Gastrocnemius medialis (tissue), 4 donors: ENCODE data around the gene ROBO3. TPM values are rescaled to one million over a fixed set of nuclear protein-coding genes. Genes with fewer than 3 reads are reported as not detected.

ENCODE experiments used
- ATAC-seq, 2 donors: fragments of 150-250 bp; one replicate each; pipeline ENCODE4 v1.9.1; 2016
- DNase-seq, 2 donors: peaks; one replicate each; pipeline ENCODE4 v3.0.0-alpha.2; 2019
- H3K27ac ChIP-seq, 4 donors: fragments of 200-600 bp; sonication (generic); 1 replicate in 1 of 4; 2 replicates in 3 of 4; pipeline ENCODE4 v1.5.1; 2016 to 2018; ENCODE audit warnings: mild to moderate bottlenecking in 2 of 4, moderate library complexity in 1 of 4
- H3K27me3 ChIP-seq, 3 donors: fragments of 200-600 bp; sonication (generic) in 2 of 3; 1 replicate in 1 of 3; 2 replicates in 2 of 3; pipeline versions ENCODE4 v1.5.1 to v1.6.0; 2016 to 2019; ENCODE audit warnings: mild to moderate bottlenecking in 1 of 3, moderate library complexity in 1 of 3
- H3K36me3 ChIP-seq, 2 donors: fragments of 200-600 bp; sonication (generic) in 1 of 2; one replicate each; pipeline ENCODE4 v1.5.1; 2017 to 2018
- H3K4me1 ChIP-seq, 2 donors: fragments of 200-600 bp; sonication (generic) in 1 of 2; one replicate each; pipeline ENCODE4 v1.5.1; 2016 to 2017; ENCODE audit warnings: mild to moderate bottlenecking in 2 of 2
- H3K4me3 ChIP-seq, 4 donors: fragments of 200-600 bp; sonication (generic) in 3 of 4; 1 replicate in 1 of 4; 2 replicates in 3 of 4; pipeline ENCODE4 v1.5.1; 2016 to 2019; ENCODE audit warnings: mild to moderate bottlenecking in 2 of 4
- H3K9me3 ChIP-seq, 3 donors: fragments of 200-600 bp; sonication (generic) in 2 of 3; 1 replicate in 1 of 3; 2 replicates in 2 of 3; pipeline ENCODE4 v1.5.1; 2016 to 2019
- POLR2A ChIP-seq, 2 donors: fragments of 450-650 bp; IDR thresholded peaks; one replicate each; pipeline ENCODE4 v1.6.1; 2017; ENCODE audit warnings: antibody characterized with exemption in 2 of 2, mild to moderate bottlenecking in 2 of 2, moderate library complexity in 2 of 2
- in situ Hi-C, 4 donors: fragments of 200-750 bp; cut with MboI; loops; one replicate each; pipeline versions ENCODE4 v1.15.0 to v1.8.0; 2017; ENCODE audit warnings: low sequenced_read_pairs in 4 of 4
- intact Hi-C: fragments of 100-400 bp; cut with DNase I; formaldehyde crosslinking; loops from one replicate; pipeline ENCODE4 v1.15.1; 2023; ENCODE audit warnings: low total_unique reads
- total RNA-seq, 4 donors: library from RNA; depleted of rRNA; stranded (reverse); fragments of >200 nt; gene quantifications; one replicate each; pipeline versions ENCODE4 v1.1.0 to v1.2.3, GENCODE V29; 2016
- TF ChIP-seq, protein P1 (sequence below), 5 experiments: fragments of 450-650 bp in 3 of 5; fragments of 200-600 bp in 2 of 5; sonication (generic) in 2 of 5; IDR thresholded peaks in 4 of 5; conservative IDR thresholded peaks in 1 of 5; 1 replicate in 4 of 5; 2 replicates in 1 of 5; pipeline ENCODE4 v1.5.1; 2016 to 2019; ENCODE audit warnings: antibody characterized with exemption in 5 of 5, mild to moderate bottlenecking in 3 of 5, moderate library complexity in 3 of 5

The ROBO3 gene
- total RNA-seq, 4 donors from 2014 or later, result 0.35 to 3.7 (median 1.3) TPM

DNA sequence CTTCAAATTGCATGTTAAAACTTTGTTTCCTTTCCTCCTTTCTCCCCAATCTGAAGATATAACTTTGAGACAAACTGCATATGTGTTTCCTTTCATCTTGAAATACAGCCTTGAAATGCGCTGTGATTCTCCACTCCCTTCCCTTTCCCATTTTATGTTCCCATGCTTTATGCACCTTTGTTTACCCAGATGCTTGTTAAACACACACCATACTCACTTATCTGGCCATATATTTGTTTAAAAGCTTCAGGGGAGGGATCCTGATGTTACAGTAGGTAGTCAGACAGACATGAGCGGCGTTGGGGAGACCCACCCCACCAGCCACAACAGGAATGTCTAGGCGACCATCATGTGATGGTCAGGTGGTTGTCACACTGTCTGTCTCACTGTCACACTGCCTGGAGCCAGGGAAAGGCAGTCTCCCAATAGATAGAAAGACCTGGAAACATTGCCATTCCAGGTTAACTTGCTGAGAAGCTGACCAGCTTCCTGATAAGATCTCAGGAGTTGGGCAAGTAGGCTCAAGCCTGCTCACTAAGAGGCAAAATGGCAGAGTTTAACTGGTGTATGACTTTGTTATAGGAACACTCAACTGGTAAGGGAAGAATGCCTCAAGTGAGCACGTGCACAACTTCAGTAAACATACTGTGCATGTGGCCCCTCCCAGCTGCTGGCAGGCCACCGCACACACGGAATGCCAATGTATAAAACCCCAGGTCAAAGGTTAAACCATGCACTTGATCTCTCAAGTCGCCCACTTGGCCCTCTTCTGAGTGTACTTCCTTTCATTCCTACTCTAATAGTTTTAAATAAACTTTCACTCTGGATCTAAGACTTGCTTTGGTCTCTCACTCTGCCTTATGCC is 41.5 kb upstream of the ROBO3 start:
- DNase-seq (no peak), ATAC-seq (no peak)
- no peak overlapping the region for H3K4me3 ChIP-seq
- intact Hi-C loops (no loop called here), in situ Hi-C loops (no loop called here)
- H3K27ac ChIP-seq, result no peak overlapping the region
- H3K27me3 ChIP-seq, result no peaks in the 10 kb centered on the region
- no peak for TF ChIP-seq POLR2A (IDR thresholded peaks at IDR 0.05)
- TF ChIP-seq, protein P1, sequence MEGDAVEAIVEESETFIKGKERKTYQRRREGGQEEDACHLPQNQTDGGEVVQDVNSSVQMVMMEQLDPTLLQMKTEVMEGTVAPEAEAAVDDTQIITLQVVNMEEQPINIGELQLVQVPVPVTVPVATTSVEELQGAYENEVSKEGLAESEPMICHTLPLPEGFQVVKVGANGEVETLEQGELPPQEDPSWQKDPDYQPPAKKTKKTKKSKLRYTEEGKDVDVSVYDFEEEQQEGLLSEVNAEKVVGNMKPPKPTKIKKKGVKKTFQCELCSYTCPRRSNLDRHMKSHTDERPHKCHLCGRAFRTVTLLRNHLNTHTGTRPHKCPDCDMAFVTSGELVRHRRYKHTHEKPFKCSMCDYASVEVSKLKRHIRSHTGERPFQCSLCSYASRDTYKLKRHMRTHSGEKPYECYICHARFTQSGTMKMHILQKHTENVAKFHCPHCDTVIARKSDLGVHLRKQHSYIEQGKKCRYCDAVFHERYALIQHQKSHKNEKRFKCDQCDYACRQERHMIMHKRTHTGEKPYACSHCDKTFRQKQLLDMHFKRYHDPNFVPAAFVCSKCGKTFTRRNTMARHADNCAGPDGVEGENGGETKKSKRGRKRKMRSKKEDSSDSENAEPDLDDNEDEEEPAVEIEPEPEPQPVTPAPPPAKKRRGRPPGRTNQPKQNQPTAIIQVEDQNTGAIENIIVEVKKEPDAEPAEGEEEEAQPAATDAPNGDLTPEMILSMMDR (IDR thresholded peaks at IDR 0.05 in 4 of 5, conservative IDR thresholded peaks at IDR 0.05 in 1 of 5), result no peak
- no peaks in the 10 kb centered on the region for H3K9me3 ChIP-seq
- no peaks in the 10 kb centered on the region for H3K36me3 ChIP-seq
- H3K4me1 ChIP-seq, result no peaks in the 10 kb centered on the region

DNA sequence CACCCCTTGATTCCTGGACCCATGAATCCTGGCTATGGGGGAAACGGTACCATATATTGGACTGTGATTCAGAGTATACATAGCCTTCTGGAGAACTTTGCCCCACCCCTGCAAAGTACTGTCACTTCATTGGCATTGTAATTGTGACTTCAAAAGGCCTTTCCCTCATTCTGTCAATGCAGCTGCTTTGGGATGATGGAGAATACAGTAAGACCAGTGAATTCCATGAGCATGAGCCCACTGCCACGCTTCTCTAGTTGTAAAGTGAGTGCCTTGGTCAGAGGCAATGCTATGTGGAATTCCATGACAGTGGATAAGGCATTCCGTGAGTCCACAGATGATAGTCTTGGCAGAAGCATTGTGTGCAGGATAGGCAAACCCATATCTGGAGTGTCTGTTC is 39.4 kb upstream of the ROBO3 start:
- Histone ChIP-seq H3K4me3 (no peak overlapping the region), H3K27ac (no peak overlapping the region), H3K4me1 (no peaks in the 10 kb centered on the region), H3K36me3 (no peaks in the 10 kb centered on the region), H3K27me3 (no peaks in the 10 kb centered on the region), H3K9me3 (no peaks in the 10 kb centered on the region)
- intact Hi-C loops, result no loop called here
- DNase-seq, result no peak
- in situ Hi-C loops, result no loop called here
- TF ChIP-seq POLR2A (IDR thresholded peaks at IDR 0.05), result no peak
- TF ChIP-seq, protein P1 (IDR thresholded peaks at IDR 0.05 in 4 of 5, conservative IDR thresholded peaks at IDR 0.05 in 1 of 5), result no peak
- no peak for ATAC-seq

DNA sequence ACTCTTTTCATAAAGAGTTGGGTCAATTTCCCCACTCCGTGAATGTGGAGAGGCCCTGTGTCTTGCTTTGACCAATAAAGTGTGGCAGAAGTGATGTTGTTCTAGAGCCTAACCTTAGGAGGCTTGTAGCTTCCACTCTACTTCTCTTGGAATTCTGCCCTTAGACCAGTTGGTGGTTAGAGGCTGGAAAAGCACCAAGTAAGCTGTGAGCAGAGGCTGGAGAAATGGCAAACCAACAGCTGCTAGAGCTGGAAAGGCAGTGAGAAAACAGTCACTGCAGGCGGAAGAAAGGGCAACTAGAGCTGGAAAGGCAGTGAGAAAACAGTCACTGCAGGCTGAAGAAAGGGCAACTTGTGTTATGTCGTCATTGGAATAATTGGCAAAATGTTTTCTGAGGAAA is 35.2 kb upstream of the ROBO3 start:
- intact Hi-C loops, result no loop called here
- Histone ChIP-seq H3K27me3 (no peaks in the 10 kb centered on the region), H3K36me3 (no peaks in the 10 kb centered on the region), H3K9me3 (no peaks in the 10 kb centered on the region), H3K4me1 (no peaks in the 10 kb centered on the region), H3K4me3 (no peak overlapping the region), H3K27ac (no peak overlapping the region)
- DNase-seq (no peak), ATAC-seq (no peak)
- TF ChIP-seq, protein P1 (IDR thresholded peaks at IDR 0.05 in 4 of 5, conservative IDR thresholded peaks at IDR 0.05 in 1 of 5), result no peak
- no peak for TF ChIP-seq POLR2A (IDR thresholded peaks at IDR 0.05)
- in situ Hi-C loops, result loop anchor here in 3 of 4 donors (10.0 kb wide), 3 partner anchors 65 to 165 kb away; partner anchors contain the start of genes ESAM (in 1 of the 3), SIAE (in 1 of the 3) and SPA17 (in 1 of the 3)

DNA sequence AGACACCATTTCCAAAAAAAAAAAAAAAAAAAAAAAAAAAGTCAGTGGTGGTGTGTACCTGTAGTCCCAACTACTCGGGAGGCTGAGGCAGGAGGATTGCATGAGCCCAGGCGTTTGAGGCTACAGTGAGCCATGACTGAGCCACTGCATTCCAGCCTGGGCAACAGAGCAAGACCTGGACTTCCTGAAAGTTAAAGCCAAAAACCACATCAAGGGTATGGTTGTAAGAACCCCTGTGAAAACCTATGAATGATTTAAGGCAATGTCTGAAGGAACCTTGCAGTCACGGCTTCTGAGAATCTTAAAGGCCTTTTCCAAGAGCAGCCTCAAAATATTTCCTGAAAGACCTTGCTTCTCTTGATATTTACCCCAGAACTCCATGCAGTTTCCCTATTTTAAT is 34.5 kb upstream of the ROBO3 start:
- no peak for DNase-seq
- Histone ChIP-seq H3K9me3 (no peaks in the 10 kb centered on the region), H3K36me3 (no peaks in the 10 kb centered on the region), H3K4me3 (no peak overlapping the region), H3K27me3 (no peaks in the 10 kb centered on the region), H3K27ac (no peak overlapping the region), H3K4me1 (no peaks in the 10 kb centered on the region)
- in situ Hi-C loops (loop anchor here in 3 of 4 donors (10.0 kb wide), 3 partner anchors 66 to 166 kb away; partner anchors contain the start of genes ESAM (in 1 of the 3), SIAE (in 1 of the 3) and SPA17 (in 1 of the 3)), intact Hi-C loops (no loop called here)
- ATAC-seq, result no peak
- no peak for TF ChIP-seq POLR2A (IDR thresholded peaks at IDR 0.05)
- TF ChIP-seq, protein P1 (IDR thresholded peaks at IDR 0.05 in 4 of 5, conservative IDR thresholded peaks at IDR 0.05 in 1 of 5), result no peak
